Measurements from ENCODE around the gene AUTS2.

The AUTS2 gene

DNA sequence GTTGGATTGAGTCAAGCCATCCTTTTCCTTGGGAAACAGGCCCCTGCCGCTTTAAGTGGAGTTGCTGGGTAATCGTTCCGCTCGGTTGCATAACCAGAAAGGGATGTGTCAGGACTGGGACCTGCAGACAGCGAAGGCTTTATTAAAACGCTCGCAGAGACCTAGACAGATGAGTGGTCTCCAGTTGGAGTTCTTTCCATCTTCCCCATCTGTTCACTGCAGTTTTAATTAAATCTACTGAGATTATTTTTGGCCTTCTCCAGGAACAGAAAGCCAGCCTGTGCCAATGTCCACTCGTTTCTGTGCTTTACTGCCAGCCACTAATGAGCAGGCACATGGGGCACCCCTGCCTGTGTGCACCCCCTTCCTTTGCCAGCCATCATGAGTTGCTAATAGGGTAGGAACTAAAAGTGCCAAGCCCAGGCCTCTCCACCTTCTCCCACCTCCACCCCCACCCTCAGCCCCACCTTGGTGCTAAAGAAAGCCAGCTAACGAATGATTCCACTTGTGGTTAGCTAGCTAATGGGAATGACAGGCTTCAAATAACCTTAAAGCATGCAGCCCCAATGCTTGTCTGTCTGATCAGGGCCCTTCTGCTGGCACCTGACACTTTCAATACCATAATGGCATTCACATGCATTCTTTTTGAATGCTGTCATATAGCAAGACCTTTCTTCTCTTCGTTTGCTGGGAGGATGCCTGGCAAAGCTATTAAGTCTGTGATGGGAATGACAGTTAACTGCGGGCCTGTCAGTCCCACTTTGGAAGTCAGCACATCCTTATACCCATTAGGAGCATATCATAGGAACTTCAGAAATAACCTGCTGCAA, 976.9 kb downstream of the AUTS2 start:
- Mint-ChIP-seq H3K27me3 (no peaks in the 10 kb centered on the region), H3K4me1 (no peaks in the 10 kb centered on the region), H3K36me3 (peaks cover 2 to 9% of the 10 kb centered on the region in 2 donors), H3K9me3 (no peaks in the 10 kb centered on the region), H3K27ac (no peak overlapping the region), H3K4me3 (no peak overlapping the region)
- DNase-seq = no peak
- ATAC-seq (replicated peaks) = no peak

GRCh38 chr7:70577078-70577477, 978.8 kb downstream of the AUTS2 start:
- DNase-seq (no peak), ATAC-seq (replicated peaks) (no peak)
- Mint-ChIP-seq H3K4me3 (no peak overlapping the region), H3K9me3 (no peaks in the 10 kb centered on the region), H3K36me3 (peaks cover 3% of the 10 kb centered on the region in 2 donors), H3K27me3 (no peaks in the 10 kb centered on the region), H3K27ac (no peak overlapping the region), H3K4me1 (no peaks in the 10 kb centered on the region)

DNA sequence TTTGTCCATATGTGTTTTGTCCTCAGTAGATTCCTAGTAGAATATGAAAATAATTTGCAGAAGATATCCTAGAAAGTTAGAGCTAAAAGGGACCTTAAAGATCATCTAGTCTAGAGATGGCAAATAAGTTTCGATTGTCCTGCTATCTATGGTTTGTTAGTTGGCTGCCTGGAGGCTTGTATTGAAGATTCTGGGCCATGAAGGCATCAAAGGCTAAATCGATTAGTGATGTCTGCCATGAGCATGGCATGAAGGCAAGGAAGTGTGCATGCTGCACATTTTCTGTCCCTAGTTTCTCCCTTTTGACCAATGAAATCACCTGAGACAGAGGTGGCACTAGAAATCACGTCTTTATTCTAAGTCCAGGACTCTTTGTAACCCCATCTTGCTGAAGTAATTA, 979.9 kb downstream of the AUTS2 start:
- DNase-seq (no peak), ATAC-seq (replicated peaks) (no peak)
- Mint-ChIP-seq H3K4me3 (no peak overlapping the region), H3K4me1 (no peaks in the 10 kb centered on the region), H3K9me3 (no peaks in the 10 kb centered on the region), H3K27ac (no peak overlapping the region), H3K27me3 (no peaks in the 10 kb centered on the region), H3K36me3 (peaks cover 3 to 6% of the 10 kb centered on the region in 2 donors)

DNA sequence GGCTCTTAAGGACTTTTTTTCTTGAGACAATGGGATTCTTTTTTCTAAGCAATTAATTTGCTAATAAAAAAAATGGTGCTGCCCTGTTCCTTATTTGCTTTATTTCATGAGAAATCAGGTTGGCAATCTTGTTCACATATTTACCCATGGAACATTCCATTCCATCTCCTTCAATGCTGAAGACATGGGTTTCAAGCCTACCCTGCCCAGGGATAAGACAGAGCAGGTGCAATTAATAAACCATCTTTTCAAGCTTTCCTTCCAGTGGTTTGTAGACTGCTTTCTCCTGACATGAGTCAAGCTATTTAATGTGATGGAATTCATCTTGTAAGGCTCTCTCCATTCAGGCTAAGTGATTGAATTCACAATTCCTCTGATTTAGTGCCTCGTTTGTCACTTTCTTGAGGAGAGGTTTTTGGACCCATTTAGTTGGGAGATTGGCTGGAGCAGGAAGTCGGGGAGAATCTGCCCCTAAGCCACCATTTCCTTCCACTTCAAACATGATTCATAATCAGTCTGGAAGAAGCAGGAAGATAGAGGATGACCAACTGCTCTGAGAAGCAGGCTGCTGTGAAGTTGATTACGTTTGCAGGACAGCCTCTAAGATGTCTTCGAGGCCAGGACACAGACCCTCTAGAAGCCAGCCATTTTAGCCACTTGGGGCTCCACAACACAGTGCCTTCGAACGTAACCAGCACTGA, 981.3 kb downstream of the AUTS2 start:
- Mint-ChIP-seq H3K27ac (no peak overlapping the region), H3K27me3 (no peaks in the 10 kb centered on the region), H3K4me3 (no peak overlapping the region), H3K4me1 (no peaks in the 10 kb centered on the region), H3K36me3 (peaks cover 3 to 6% of the 10 kb centered on the region in 2 donors), H3K9me3 (no peaks in the 10 kb centered on the region)
- DNase-seq (no peak), ATAC-seq (replicated peaks) (no peak)

DNA sequence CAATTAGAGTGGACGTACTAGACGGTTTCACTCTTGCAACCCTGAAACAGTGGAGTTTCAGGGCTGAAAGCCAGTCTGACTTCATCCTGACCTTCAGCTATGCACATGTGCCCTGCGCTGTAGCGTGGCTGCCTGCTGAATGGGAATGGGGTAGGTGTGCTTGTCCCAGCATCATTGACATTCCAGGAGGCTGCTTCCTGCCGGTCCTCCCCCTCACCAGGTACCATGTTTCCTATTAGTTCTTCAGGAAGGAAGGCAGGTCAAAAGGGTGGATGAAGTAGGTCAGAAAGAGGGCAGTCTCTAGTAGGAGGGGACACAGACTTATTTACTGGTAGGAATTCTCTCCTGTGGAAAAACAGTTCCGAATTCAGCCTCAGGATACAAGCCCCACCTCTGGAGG, 981.9 kb downstream of the AUTS2 start:
- H3K4me1 Mint-ChIP-seq = no peaks in the 10 kb centered on the region
- DNase-seq (no peak), ATAC-seq (replicated peaks) (no peak)
- peaks cover 3 to 6% of the 10 kb centered on the region in 2 donors for H3K36me3 Mint-ChIP-seq
- no peak overlapping the region for H3K27ac Mint-ChIP-seq
- H3K4me3 Mint-ChIP-seq = no peak overlapping the region
- no peaks in the 10 kb centered on the region for H3K9me3 Mint-ChIP-seq
- H3K27me3 Mint-ChIP-seq = no peaks in the 10 kb centered on the region

- Mint-ChIP-seq H3K36me3 (peaks cover 9 to 10% of the 10 kb centered on the region in 2 donors), H3K9me3 (no peaks in the 10 kb centered on the region), H3K4me1 (no peaks in the 10 kb centered on the region), H3K4me3 (no peak overlapping the region), H3K27me3 (no peaks in the 10 kb centered on the region), H3K27ac (no peak overlapping the region)
- no peak for DNase-seq
- ATAC-seq (replicated peaks) = no peak
Observed at GRCh38 chr7:70582927-70583895, 984.9 kb downstream of the AUTS2 start.

DNA sequence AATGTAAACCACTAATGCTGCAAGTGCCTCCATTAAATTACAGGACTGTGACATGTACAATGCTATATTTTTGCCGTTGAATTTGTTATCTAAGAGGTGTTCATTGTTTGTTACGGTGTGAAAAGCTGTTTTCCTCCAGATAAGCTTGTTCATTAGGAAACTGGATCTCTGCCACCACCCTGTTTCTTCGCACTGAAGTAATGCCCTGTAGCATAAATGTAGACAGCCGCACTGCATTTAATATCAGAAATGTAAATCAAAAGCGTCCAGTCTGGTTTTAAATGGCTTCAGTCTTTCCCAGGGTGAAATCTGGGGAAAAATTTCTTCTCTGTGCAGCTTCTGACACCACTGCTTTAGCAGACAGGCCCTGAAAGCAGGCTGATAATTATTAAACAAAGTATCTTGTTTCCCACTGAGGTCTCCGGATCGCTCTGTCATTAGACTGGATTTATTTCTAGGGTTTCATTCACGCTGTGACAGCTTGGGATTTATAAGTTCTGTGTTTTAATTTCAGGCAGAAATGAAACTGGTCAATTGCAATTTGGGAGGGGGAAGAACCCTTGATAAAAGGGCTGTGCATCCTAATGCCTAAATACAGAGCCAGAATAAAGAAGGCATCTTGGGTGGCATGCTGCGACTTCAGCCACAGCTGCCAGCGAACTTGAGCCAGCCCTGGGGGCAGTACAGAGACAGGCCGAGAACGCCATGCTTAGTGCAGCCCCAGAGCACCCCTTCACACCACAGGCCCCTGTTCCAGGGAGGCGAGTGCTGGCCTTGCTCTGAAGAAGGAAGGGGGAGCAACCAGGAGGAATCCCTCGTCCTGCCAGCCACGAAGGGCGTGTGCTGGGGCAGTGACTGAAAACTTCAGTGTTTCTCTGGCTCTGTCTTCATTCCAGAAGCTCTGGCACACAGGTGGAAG, 985.9 kb downstream of the AUTS2 start:
- no peak for DNase-seq
- ATAC-seq (replicated peaks) = no peak
- Mint-ChIP-seq H3K27me3 (no peaks in the 10 kb centered on the region), H3K36me3 (peaks cover 10% of the 10 kb centered on the region in 2 donors), H3K4me1 (no peaks in the 10 kb centered on the region), H3K27ac (no peak overlapping the region), H3K9me3 (no peaks in the 10 kb centered on the region), H3K4me3 (no peak overlapping the region)

DNA sequence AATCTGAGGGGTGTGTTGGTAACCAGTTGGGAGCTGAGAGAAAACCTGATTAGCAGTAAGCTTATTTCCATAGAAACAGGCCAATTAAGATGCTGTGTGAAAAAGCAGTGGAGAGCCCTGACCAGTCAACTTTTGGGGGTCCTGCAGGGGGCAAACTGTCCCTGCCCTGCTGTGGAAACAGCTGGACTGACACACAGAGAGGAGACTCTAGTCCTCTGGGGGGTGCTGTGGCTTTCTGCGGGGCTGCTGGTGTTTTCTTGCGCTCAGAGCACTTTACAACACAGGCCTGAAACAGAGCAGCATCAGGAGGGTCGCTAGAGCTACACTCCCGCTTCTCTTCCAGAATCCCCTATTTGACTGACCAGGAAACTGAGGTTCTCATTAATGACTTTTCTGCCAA, 986.8 kb downstream of the AUTS2 start:
- Mint-ChIP-seq H3K4me3 (no peak overlapping the region), H3K4me1 (peaks cover 0 to 3% of the 10 kb centered on the region in 2 donors), H3K36me3 (peaks cover 7 to 9% of the 10 kb centered on the region in 2 donors), H3K9me3 (no peaks in the 10 kb centered on the region), H3K27me3 (no peaks in the 10 kb centered on the region), H3K27ac (no peak overlapping the region)
- DNase-seq (no peak), ATAC-seq (replicated peaks) (no peak)

DNA sequence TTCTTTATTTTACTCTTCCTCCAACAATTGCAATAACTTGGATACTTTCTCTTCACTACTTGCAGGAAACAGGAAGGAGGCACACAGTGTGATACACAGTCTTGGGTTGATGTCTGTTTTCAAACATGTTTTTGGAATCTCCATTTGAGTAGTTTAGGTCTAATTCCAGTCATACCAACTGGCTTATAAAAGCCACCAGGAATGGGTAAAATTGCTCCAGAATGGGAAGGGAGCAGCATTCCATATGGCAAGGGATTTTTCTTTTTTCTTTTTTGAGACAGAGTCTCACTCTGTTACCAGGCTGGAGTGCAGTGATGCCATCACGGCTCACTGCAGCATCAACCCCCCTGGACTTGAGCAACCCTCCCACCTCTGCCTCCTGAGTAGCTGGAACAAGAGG, 988.5 kb downstream of the AUTS2 start:
- H3K9me3 Mint-ChIP-seq = no peaks in the 10 kb centered on the region
- DNase-seq (no peak), ATAC-seq (replicated peaks) (no peak)
- no peak overlapping the region for H3K27ac Mint-ChIP-seq
- H3K36me3 Mint-ChIP-seq = peaks cover 7% of the 10 kb centered on the region in 2 donors
- peaks cover 0 to 3% of the 10 kb centered on the region in 2 donors for H3K4me1 Mint-ChIP-seq
- no peak overlapping the region for H3K4me3 Mint-ChIP-seq
- H3K27me3 Mint-ChIP-seq = peaks cover 0 to 4% of the 10 kb centered on the region in 2 donors

DNA sequence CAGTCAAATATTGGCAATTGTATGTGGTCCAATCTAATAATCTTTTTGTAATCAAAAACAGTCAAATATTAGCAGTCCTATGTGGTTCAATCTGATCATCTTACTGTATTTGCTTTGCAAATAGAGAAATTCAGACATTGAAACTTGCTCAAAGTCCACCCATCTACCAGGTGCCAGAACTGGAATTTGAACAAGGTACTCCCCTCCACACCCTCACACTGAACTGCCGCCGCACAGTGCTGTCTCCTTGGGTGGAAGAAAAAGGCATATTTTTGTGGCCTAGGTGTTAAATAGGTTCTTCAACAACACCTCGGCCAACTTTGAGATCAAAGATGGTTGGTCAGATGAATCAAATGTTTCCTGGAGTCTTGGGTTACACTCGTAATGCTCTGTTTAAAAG, 989.5 kb downstream of the AUTS2 start:
- no peaks in the 10 kb centered on the region for H3K9me3 Mint-ChIP-seq
- ATAC-seq (replicated peaks) (no peak), DNase-seq (no peak)
- peaks cover 0 to 3% of the 10 kb centered on the region in 2 donors for H3K4me1 Mint-ChIP-seq
- H3K27ac Mint-ChIP-seq = no peak overlapping the region
- peaks cover 0 to 4% of the 10 kb centered on the region in 2 donors for H3K27me3 Mint-ChIP-seq
- H3K36me3 Mint-ChIP-seq = peaks cover 4 to 7% of the 10 kb centered on the region in 2 donors
- H3K4me3 Mint-ChIP-seq = no peak overlapping the region

GRCh38 chr7:70588191-70588921, 990.1 kb downstream of the AUTS2 start:
- Mint-ChIP-seq H3K9me3 (no peaks in the 10 kb centered on the region), H3K4me1 (peaks cover 0 to 3% of the 10 kb centered on the region in 2 donors), H3K27ac (no peak overlapping the region), H3K4me3 (no peak overlapping the region), H3K27me3 (peaks cover 4% of the 10 kb centered on the region in 2 donors), H3K36me3 (peaks cover 4 to 7% of the 10 kb centered on the region in 2 donors)
- ATAC-seq (replicated peaks) = no peak
- DNase-seq = no peak

DNA sequence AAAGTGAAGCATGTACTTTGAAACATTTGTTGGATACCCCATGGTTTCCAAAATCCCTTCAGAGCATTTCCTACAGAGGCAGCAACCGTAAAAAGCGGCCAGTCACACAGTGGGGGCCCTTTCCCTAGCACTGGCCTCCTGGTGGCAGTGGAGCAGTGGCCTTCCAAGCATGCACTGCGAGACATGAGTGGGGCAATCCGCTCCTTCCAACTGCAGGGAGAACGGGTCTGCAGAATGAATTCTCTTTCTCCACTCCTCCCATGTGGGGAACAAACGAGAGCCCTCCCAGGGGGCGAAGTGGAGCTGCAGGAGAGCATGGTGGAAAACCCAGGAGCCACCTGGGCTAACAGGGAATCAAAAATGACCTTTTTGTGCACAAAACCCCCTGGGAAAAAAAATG, 990.7 kb downstream of the AUTS2 start:
- H3K4me1 Mint-ChIP-seq = peaks cover 0 to 3% of the 10 kb centered on the region in 2 donors
- DNase-seq (no peak), ATAC-seq (replicated peaks) (no peak)
- no peaks in the 10 kb centered on the region for H3K9me3 Mint-ChIP-seq
- H3K36me3 Mint-ChIP-seq = peaks cover 4 to 7% of the 10 kb centered on the region in 2 donors
- H3K27me3 Mint-ChIP-seq = peaks cover 4 to 7% of the 10 kb centered on the region in 2 donors
- no peak overlapping the region for H3K27ac Mint-ChIP-seq
- H3K4me3 Mint-ChIP-seq = no peak overlapping the region

- no peaks in the 10 kb centered on the region for H3K9me3 Mint-ChIP-seq
- DNase-seq (no peak), ATAC-seq (replicated peaks) (no peak)
- peaks cover 7 to 11% of the 10 kb centered on the region in 2 donors for H3K27me3 Mint-ChIP-seq
- no peak overlapping the region for H3K4me3 Mint-ChIP-seq
- peaks cover 4 to 7% of the 10 kb centered on the region in 2 donors for H3K36me3 Mint-ChIP-seq
- H3K27ac Mint-ChIP-seq = no peak overlapping the region
- peaks cover 4 to 6% of the 10 kb centered on the region in 2 donors for H3K4me1 Mint-ChIP-seq
Observed at GRCh38 chr7:70589590-70589989, 991.3 kb downstream of the AUTS2 start.
